ENCODE results near the gene NMT1. TPM values are rescaled to one million over a fixed set of nuclear protein-coding genes. Genes with fewer than 3 reads are reported as not detected.
"Not testable (repeated sequence)": the region's sequence is repeated elsewhere in the genome, so short reads cannot be mapped to it uniquely, and the experiment has no call there.

The NMT1 gene
- polyA plus RNA-seq, 1 of the 3 experiments (the other 2 are of a cell fraction), result 30.1 TPM

DNA sequence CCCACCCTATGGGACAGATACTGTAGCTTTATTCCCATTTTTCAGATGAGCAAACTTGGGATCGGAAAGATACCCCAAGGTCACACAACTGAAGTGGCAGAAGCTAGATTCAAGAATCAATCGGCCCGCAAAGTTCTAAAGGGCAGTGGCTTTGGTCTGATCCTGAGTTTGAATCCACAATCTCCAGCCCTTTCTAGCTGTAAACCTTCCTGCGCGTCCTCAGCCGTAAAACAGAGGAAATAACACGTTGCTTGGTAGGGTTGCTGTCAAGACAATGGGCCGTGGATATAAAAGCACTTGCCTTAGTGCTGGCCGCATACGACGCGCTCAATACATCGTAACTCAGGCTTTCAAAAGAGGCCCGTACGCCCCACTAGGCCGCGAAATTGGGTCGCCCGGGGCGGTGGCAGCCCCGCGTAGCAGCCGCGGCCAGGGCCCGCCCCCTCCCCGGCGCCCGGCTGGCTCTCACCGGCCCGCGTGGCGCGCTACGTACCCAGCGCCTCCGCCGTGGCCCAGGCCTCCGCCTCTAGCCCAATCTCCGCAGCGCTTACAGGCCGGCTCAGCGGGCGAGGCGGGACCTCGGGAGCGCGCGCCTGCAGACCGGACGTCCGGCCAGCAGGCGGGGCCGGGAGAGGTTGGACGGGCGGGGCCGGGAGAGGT lies 9.9 kb upstream of the NMT1 start, which contains the start of gene DCAKD:
Gene DCAKD (minus strand): TSS at position 573 of the 660 bp plus-strand sequence. CDS start 16,747 bp downstream, outside the sequence.
- ChIA-PET POLR2A (interaction anchor here (0.8 to 3.4 kb wide), 3 partner anchors 10 to 19 kb away, joined by 3 to 14 read pairs (median 12); partner anchors contain the start of gene NMT1), CTCF (interaction anchor here (1.0 to 3.9 kb wide), 8 partner anchors 12 to 97 kb away, joined by 3 to 20 read pairs (median 6); partner anchors contain the start of genes ACBD4, HEXIM1 and PLCD3)
- DNase-seq, result peak; percentile 96
- Histone ChIP-seq H3K9me2 (no peaks in the 10 kb centered on the region), H3K27me3 (ENCODE audit: insufficient read depth) (no peaks in the 10 kb centered on the region), H3K36me3 (replicated peaks in 1 of 2; ENCODE audit: control insufficient read depth in 1 of 2, insufficient read depth in 2 of 2, low read length in 1 of 2) (peaks cover 0 to under 1% of the 10 kb centered on the region in 2 experiments), H3K4me2 (peak within 1 kb of the TSS; percentile 90), H3K4me1 (ENCODE audit: control insufficient read depth in 1 of 2, insufficient read depth in 2 of 2, low read depth in 1 of 2, low read length in 1 of 2) (no peaks in the 10 kb centered on the region; a peak in 1 of 4 replicates), H3K79me2 (ENCODE audit: insufficient read depth) (peaks cover 57% of the 10 kb centered on the region), H4K20me1 (ENCODE audit: insufficient read depth) (no peaks in the 10 kb centered on the region), H3F3A (replicated peaks; ENCODE audit: insufficient read depth) (peaks cover 22% of the 10 kb centered on the region), H3K27ac (ENCODE audit: low read depth in 2 of 2, low read length in 1 of 2) (peak within 1 kb of the TSS; percentile 92), H3K9ac (peak within 1 kb of the TSS; percentile 91), H2AFZ (ENCODE audit: low read depth) (peak within 1 kb of the TSS; percentile 75), H3K4me3 (ENCODE audit: low read depth in 2 of 2, low read length in 1 of 2) (peak within 1 kb of the TSS; percentile 60 to 79), H3K9me3 (no peaks in the 10 kb centered on the region)
- under 1% methylated on average over 19 of the region's 56 CpGs for WGBS (ENCODE audit: low lambda C conversion rate)
- TF ChIP-seq NRF1 (IDR thresholded peaks at IDR 0.05; ENCODE audit: low read depth, low read length), result peak; percentile 21; the same call in 1 of the 2 replicates
- peak; percentile 71 for TF ChIP-seq POLR2AphosphoS5 (IDR thresholded peaks at IDR 0.05; ENCODE audit: low read depth, low read length)
- TF ChIP-seq FOXJ3 (CRISPR knock-in tag; IDR thresholded peaks at IDR 0.05), result no peak
- peak; percentile 58; the same call in 1 of the 2 replicates for TF ChIP-seq MXI1 (IDR thresholded peaks at IDR 0.05; ENCODE audit: low read depth, low read length)
- TF ChIP-seq CHD2 (IDR thresholded peaks at IDR 0.05; ENCODE audit: low read length, partially characterized antibody), result no peak
- peak; percentile 72 for TF ChIP-seq TAF1 (IDR thresholded peaks at IDR 0.05; ENCODE audit: borderline replicate concordance, low read depth, low read length)
- TF ChIP-seq, protein P1, sequence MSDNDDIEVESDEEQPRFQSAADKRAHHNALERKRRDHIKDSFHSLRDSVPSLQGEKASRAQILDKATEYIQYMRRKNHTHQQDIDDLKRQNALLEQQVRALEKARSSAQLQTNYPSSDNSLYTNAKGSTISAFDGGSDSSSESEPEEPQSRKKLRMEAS (IDR thresholded peaks at IDR 0.05; ENCODE audit: low read depth), result peak; percentile 41
- TF ChIP-seq RFX5 (IDR thresholded peaks at IDR 0.05; ENCODE audit: low read length), result 0 out of 2 replicates have a peak, but pooled peaks have one; percentile 16
- peak; percentile 80 for TF ChIP-seq GABPA (IDR thresholded peaks at IDR 0.05; ENCODE audit: low read depth)
- TF ChIP-seq EZH2phosphoT487 (IDR thresholded peaks at IDR 0.05; ENCODE audit: borderline replicate concordance, low read depth), result no peak
- no peak for TF ChIP-seq RCOR1 (IDR thresholded peaks at IDR 0.05; ENCODE audit: low read length)
- TF ChIP-seq, protein P2, sequence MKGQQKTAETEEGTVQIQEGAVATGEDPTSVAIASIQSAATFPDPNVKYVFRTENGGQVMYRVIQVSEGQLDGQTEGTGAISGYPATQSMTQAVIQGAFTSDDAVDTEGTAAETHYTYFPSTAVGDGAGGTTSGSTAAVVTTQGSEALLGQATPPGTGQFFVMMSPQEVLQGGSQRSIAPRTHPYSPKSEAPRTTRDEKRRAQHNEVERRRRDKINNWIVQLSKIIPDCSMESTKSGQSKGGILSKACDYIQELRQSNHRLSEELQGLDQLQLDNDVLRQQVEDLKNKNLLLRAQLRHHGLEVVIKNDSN (IDR thresholded peaks at IDR 0.05; ENCODE audit: borderline replicate concordance, low read depth), result no peak

DNA sequence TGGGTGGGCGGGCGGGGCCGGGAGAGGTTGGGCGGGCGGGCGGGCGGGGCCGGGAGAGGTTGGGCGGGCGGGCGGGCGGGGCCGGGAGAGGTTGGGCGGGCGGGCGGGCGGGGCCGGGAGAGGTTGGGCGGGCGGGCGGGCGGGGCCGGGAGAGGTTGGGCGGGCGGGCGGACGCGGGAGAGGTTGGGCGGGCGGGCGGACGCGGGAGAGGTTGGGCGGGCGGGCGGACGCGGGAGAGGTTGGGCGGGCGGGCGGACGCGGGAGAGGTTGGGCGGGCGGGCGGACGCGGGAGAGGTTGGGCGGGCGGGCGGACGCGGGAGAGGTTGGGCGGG lies 9.4 kb upstream of the NMT1 start:
- not testable (repeated sequence) for H2AFZ ChIP-seq (ENCODE audit: low read depth); DNase-seq; H4K20me1 ChIP-seq (ENCODE audit: insufficient read depth); H3K27ac ChIP-seq (ENCODE audit: low read depth in 2 of 2, low read length in 1 of 2); H3K9me3 ChIP-seq; H3K9me2 ChIP-seq; H3K4me1 ChIP-seq (ENCODE audit: control insufficient read depth in 1 of 2, insufficient read depth in 2 of 2, low read depth in 1 of 2, low read length in 1 of 2); H3K36me3 ChIP-seq (replicated peaks in 1 of 2; ENCODE audit: control insufficient read depth in 1 of 2, insufficient read depth in 2 of 2, low read length in 1 of 2); H3K27me3 ChIP-seq (ENCODE audit: insufficient read depth); H3K4me2 ChIP-seq
- POLR2A ChIA-PET, result interaction anchor here (1.0 to 3.4 kb wide), 3 partner anchors 9 to 97 kb away, joined by 3 to 14 read pairs (median 12); partner anchors contain the start of genes HEXIM1 and NMT1
- peak overlapping the region in 1 of 2 experiments; percentile 53; a peak in 2 of 4 replicates for H3K4me3 ChIP-seq (ENCODE audit: low read depth in 2 of 2, low read length in 1 of 2)
- WGBS (ENCODE audit: low lambda C conversion rate), result no CpG with 5 or more reads among the region's 54 CpGs
- CTCF ChIA-PET, result interaction anchor here (2.9 to 3.9 kb wide), 2 partner anchors 29 to 80 kb away, joined by 10 to 20 read pairs; partner anchors contain the start of gene PLCD3
- H3K9ac ChIP-seq, result peak overlapping the region; percentile 82; the same call in 1 of the 2 replicates
- peaks cover 22% of the 10 kb centered on the region for H3F3A ChIP-seq (replicated peaks; ENCODE audit: insufficient read depth)
- peaks cover 52% of the 10 kb centered on the region for H3K79me2 ChIP-seq (ENCODE audit: insufficient read depth)

All from SK-N-SH (cell line).